ENCODE measurements around the gene APBA2.

Gene APBA2

GRCh38 chr15:29131840-29132420 is 246.2 kb downstream of the APBA2 start:
- no peak overlapping the region for H3K4me3 ChIP-seq (ENCODE audit: low read depth, low read length)
- peak; percentile 27 for DNase-seq (ENCODE audit: low read depth)
- TF ChIP-seq POLR2A (IDR thresholded peaks at IDR 0.05; ENCODE audit: extremely low read depth, insufficient read length): no peak
- TF ChIP-seq MAX (IDR thresholded peaks at IDR 0.05; ENCODE audit: low read depth, low read length): no peak
- TF ChIP-seq CTCF (IDR thresholded peaks at IDR 0.05; ENCODE audit: low read depth, low read length): no peak

- no peak for DNase-seq (ENCODE audit: low read depth)
- H3K4me3 ChIP-seq (ENCODE audit: low read depth, low read length): no peak overlapping the region
- TF ChIP-seq MAX (IDR thresholded peaks at IDR 0.05; ENCODE audit: low read depth, low read length): no peak
Measured at GRCh38 chr15:29132735-29133181, 247.0 kb downstream of the APBA2 start.

- no peak overlapping the region for H3K4me3 ChIP-seq (ENCODE audit: low read depth, low read length)
Measured at GRCh38 chr15:29133321-29133720, 247.5 kb downstream of the APBA2 start.

GRCh38 chr15:29133791-29134190 is 248.0 kb downstream of the APBA2 start:
- no peak for DNase-seq (ENCODE audit: low read depth)
- H3K4me3 ChIP-seq (ENCODE audit: low read depth, low read length): no peak overlapping the region
- TF ChIP-seq MAX (IDR thresholded peaks at IDR 0.05; ENCODE audit: low read depth, low read length) (no peak), POLR2A (IDR thresholded peaks at IDR 0.05; ENCODE audit: extremely low read depth, insufficient read length) (no peak), MYC (IDR thresholded peaks at IDR 0.05; ENCODE audit: low read depth, low read length) (no peak), CTCF (IDR thresholded peaks at IDR 0.05; ENCODE audit: low read depth, low read length) (no peak)

More at GRCh38 chr15:29133321-29133720, 247.5 kb downstream of the APBA2 start:
- no peak for DNase-seq (ENCODE audit: low read depth)
- TF ChIP-seq MAX (IDR thresholded peaks at IDR 0.05; ENCODE audit: low read depth, low read length): no peak
- TF ChIP-seq CTCF (IDR thresholded peaks at IDR 0.05; ENCODE audit: low read depth, low read length): no peak
- TF ChIP-seq POLR2A (IDR thresholded peaks at IDR 0.05; ENCODE audit: extremely low read depth, insufficient read length): no peak
- no peak for TF ChIP-seq MYC (IDR thresholded peaks at IDR 0.05; ENCODE audit: low read depth, low read length)

- no peak for DNase-seq (ENCODE audit: low read depth)
- TF ChIP-seq MYC (IDR thresholded peaks at IDR 0.05; ENCODE audit: low read depth, low read length): no peak
- no peak for TF ChIP-seq POLR2A (IDR thresholded peaks at IDR 0.05; ENCODE audit: extremely low read depth, insufficient read length)
- TF ChIP-seq CTCF (IDR thresholded peaks at IDR 0.05; ENCODE audit: low read depth, low read length): no peak
- no peak for TF ChIP-seq MAX (IDR thresholded peaks at IDR 0.05; ENCODE audit: low read depth, low read length)
Measured at GRCh38 chr15:29134239-29134638, 248.5 kb downstream of the APBA2 start.

GRCh38 chr15:29134641-29135308 is 249.0 kb downstream of the APBA2 start:
- TF ChIP-seq CTCF (IDR thresholded peaks at IDR 0.05; ENCODE audit: low read depth, low read length) (no peak), MYC (IDR thresholded peaks at IDR 0.05; ENCODE audit: low read depth, low read length) (no peak), POLR2A (IDR thresholded peaks at IDR 0.05; ENCODE audit: extremely low read depth, insufficient read length) (no peak)
- no peak for DNase-seq (ENCODE audit: low read depth)
- H3K4me3 ChIP-seq (ENCODE audit: low read depth, low read length): no peak overlapping the region

More at GRCh38 chr15:29134239-29134638, 248.5 kb downstream of the APBA2 start:
- no peak overlapping the region for H3K4me3 ChIP-seq (ENCODE audit: low read depth, low read length)

All from NB4 (cell line).